NB4 (cell line): ENCODE measurements around the gene PRR9.

Source experiments
- DNase-seq: peaks from one replicate; pipeline ENCODE4 v3.0.0; 2010; ENCODE audit warnings: low read depth
- H3K4me3 ChIP-seq: one replicate; pipeline ENCODE4 v1.5.1; 2011; ENCODE audit warnings: mild to moderate bottlenecking, low read depth, low read length, moderate library complexity
- CTCF ChIP-seq: IDR thresholded peaks from one replicate; pipeline ENCODE4 v1.5.1; 2012; ENCODE audit warnings: low read depth, low read length
- MAX ChIP-seq: IDR thresholded peaks from 2 replicates; pipeline ENCODE4 v1.6.1; 2011; ENCODE audit warnings: low read depth, low read length
- MYC ChIP-seq: IDR thresholded peaks from 2 replicates; pipeline ENCODE4 v1.6.1; 2011; ENCODE audit warnings: low read depth, low read length
- POLR2A ChIP-seq: IDR thresholded peaks from 2 replicates; pipeline ENCODE4 v1.6.1; 2011; ENCODE audit warnings: mild to moderate bottlenecking; ENCODE audit not compliant: insufficient read length; ENCODE audit errors: extremely low read depth

Gene PRR9

GRCh38 chr1:153203130-153203529, 14.3 kb upstream of the PRR9 start, which contains the start of gene LELP1:
TSS of gene LELP1 (plus strand) at chr1:153203430. CDS start at chr1:153204708, 1,278 bp downstream.
- H3K4me3 ChIP-seq: no peak within 1 kb of the TSS
- TF ChIP-seq MYC: no peak
- no peak for TF ChIP-seq MAX
- TF ChIP-seq CTCF: no peak
- no peak for TF ChIP-seq POLR2A
- no peak for DNase-seq

- no peak for DNase-seq
- H3K4me3 ChIP-seq: no peak overlapping the region
- no peak for TF ChIP-seq MAX
- no peak for TF ChIP-seq POLR2A
- TF ChIP-seq CTCF: no peak
- TF ChIP-seq MYC: no peak
These were observed 10.8 kb upstream of the PRR9 start for GRCh38 chr1:153206631-153207030.

- TF ChIP-seq POLR2A (no peak), MAX (no peak), MYC (no peak), CTCF (no peak)
- no peak overlapping the region for H3K4me3 ChIP-seq
- no peak for DNase-seq
These were observed 7.2 kb upstream of the PRR9 start for GRCh38 chr1:153210206-153210605.

GRCh38 chr1:153212201-153212600, 5.2 kb upstream of the PRR9 start:
- no peak for DNase-seq
- no peak overlapping the region for H3K4me3 ChIP-seq
- TF ChIP-seq MYC (no peak), POLR2A (no peak), CTCF (no peak), MAX (no peak)

GRCh38 chr1:153213519-153213918, 3.9 kb upstream of the PRR9 start:
- no peak for TF ChIP-seq MYC
- no peak for TF ChIP-seq POLR2A
- no peak for DNase-seq
- H3K4me3 ChIP-seq: no peak overlapping the region

- H3K4me3 ChIP-seq: no peak overlapping the region
- TF ChIP-seq POLR2A (no peak), MAX (no peak), CTCF (no peak), MYC (no peak)
- DNase-seq: no peak
These were observed 496 bp downstream of the PRR9 start for GRCh38 chr1:153217744-153218416.
